KMS-11 (cell line): ENCODE data around the gene SHCBP1L.

Experiments
- H2AFZ ChIP-seq: fragments of 200-600 bp; sonication (generic); 2 replicates; pipeline ENCODE4 v1.6.1; 2016; ENCODE audit warnings: antibody characterized with exemption, mixed run types, low read depth
- H3K27ac ChIP-seq: fragments of 200-600 bp; sonication (generic); 2 replicates; pipeline ENCODE4 v1.6.1; 2016; ENCODE audit warnings: mild to moderate bottlenecking, mixed run types
- H3K27me3 ChIP-seq: fragments of 200-600 bp; sonication (generic); 2 replicates; pipeline ENCODE4 v1.6.1; 2017; ENCODE audit warnings: mild to moderate bottlenecking, low read depth, mixed run types, moderate library complexity; ENCODE audit not compliant: insufficient read depth
- H3K36me3 ChIP-seq: fragments of 200-600 bp; sonication (generic); 2 replicates; pipeline ENCODE4 v1.6.1; 2017; ENCODE audit warnings: mild to moderate bottlenecking, mixed run types; ENCODE audit not compliant: insufficient read depth
- H3K4me1 ChIP-seq: fragments of 200-600 bp; sonication (generic); 2 replicates; pipeline ENCODE4 v1.6.1; 2016; ENCODE audit warnings: mild to moderate bottlenecking, low read depth, mixed run types; ENCODE audit not compliant: poor library complexity, severe bottlenecking
- H3K4me2 ChIP-seq: fragments of 200-600 bp; sonication (generic); 2 replicates; pipeline ENCODE4 v1.7.0; 2016; ENCODE audit warnings: mild to moderate bottlenecking, mixed run types
- H3K4me3 ChIP-seq: fragments of 200-600 bp; sonication (generic); IDR thresholded peaks from 2 replicates; pipeline ENCODE4 v1.6.1; 2017; ENCODE audit warnings: low read depth, low read length, mixed read lengths; ENCODE audit not compliant: insufficient read depth
- H3K79me2 ChIP-seq: fragments of 200-600 bp; sonication (generic); 2 replicates; pipeline ENCODE4 v1.6.1; 2016; ENCODE audit warnings: low read depth, mixed run types; ENCODE audit not compliant: insufficient read depth
- H3K9ac ChIP-seq: fragments of 200-600 bp; sonication (generic); 2 replicates; pipeline ENCODE4 v1.6.1; 2016; ENCODE audit warnings: mild to moderate bottlenecking, mixed run types
- H4K20me1 ChIP-seq: fragments of 200-600 bp; sonication (generic); 2 replicates; pipeline ENCODE4 v1.6.1; 2016; ENCODE audit warnings: mild to moderate bottlenecking, mixed run types; ENCODE audit not compliant: insufficient read depth
- CTCF ChIP-seq: fragments of 200-600 bp; sonication (generic); conservative IDR thresholded peaks from 2 replicates; pipeline ENCODE4 v1.6.1; 2017; ENCODE audit warnings: low read depth, mild to moderate bottlenecking, antibody characterized with exemption, low read length, moderate library complexity, mixed read lengths

Gene SHCBP1L

DNA sequence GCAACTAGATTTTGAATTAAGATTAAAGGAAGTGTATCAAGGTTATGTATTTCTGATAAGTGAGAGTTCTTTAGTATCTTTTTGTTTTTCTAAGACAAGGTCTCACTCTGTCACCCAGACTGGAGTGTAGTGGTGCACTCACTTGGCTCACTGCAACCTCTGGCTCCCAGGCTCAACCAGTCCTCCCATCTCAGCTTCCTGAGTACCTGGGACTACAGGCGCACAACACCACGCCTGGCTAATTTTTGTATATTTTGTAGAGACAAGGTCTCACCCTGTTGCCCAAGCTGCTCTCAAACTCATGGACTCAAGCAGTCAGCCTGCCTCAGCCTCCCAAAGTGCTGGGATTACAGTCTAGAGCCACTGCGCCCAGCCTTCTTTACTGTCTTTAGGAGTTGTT, 80.1 kb downstream of the SHCBP1L start:
- Histone ChIP-seq H2AFZ (no peak overlapping the region), H3K27ac (no peak overlapping the region), H3K79me2 (no peaks in the 10 kb centered on the region; the same call in 1 of the 2 replicates), H3K36me3 (peaks cover 29% of the 10 kb centered on the region; the same call in 1 of the 2 replicates), H3K9ac (no peak overlapping the region), H3K4me2 (no peak overlapping the region), H3K4me3 (no peak overlapping the region), H3K4me1 (no peaks in the 10 kb centered on the region), H4K20me1 (no peaks in the 10 kb centered on the region), H3K27me3 (no peaks in the 10 kb centered on the region)
- no peak for TF ChIP-seq CTCF

GRCh38 chr1:182869241-182869666, 83.7 kb downstream of the SHCBP1L start:
- peak overlapping the region; percentile 6; the same call in 1 of the 2 replicates for H3K27ac ChIP-seq
- H3K9ac ChIP-seq, result no peak overlapping the region
- no peaks in the 10 kb centered on the region for H3K27me3 ChIP-seq
- H3K36me3 ChIP-seq, result peaks cover 23% of the 10 kb centered on the region; the same call in 1 of the 2 replicates
- H2AFZ ChIP-seq, result no peak overlapping the region
- TF ChIP-seq CTCF, result no peak
- H3K79me2 ChIP-seq, result no peaks in the 10 kb centered on the region; the same call in 1 of the 2 replicates
- H4K20me1 ChIP-seq, result no peaks in the 10 kb centered on the region; the same call in 1 of the 2 replicates
- H3K4me1 ChIP-seq, result no peaks in the 10 kb centered on the region
- H3K4me3 ChIP-seq, result no peak overlapping the region
- no peak overlapping the region for H3K4me2 ChIP-seq

DNA sequence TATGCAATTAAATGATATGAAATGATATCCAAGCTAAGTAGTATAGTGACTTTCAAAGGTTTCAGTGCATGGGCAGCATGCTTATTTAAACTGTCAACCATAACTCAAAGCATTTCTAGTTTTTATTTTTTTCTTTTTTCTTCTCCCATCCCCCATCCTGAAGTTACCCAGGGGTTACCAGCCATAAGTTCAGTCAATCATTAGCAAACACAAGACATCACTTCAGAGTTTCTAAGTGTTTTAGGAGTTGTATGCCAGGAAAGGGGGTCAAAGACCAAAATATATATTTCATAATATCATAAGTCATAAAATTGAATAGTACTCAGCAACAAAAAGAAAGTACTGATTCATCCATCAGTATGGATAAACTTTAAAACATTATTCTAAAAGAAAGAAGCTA, 85.1 kb downstream of the SHCBP1L start:
- no peak overlapping the region for H3K4me2 ChIP-seq
- no peak overlapping the region for H3K4me3 ChIP-seq
- no peak for TF ChIP-seq CTCF
- no peak overlapping the region for H2AFZ ChIP-seq
- no peaks in the 10 kb centered on the region for H3K27me3 ChIP-seq
- peaks cover under 1% of the 10 kb centered on the region; the same call in 1 of the 2 replicates for H3K79me2 ChIP-seq
- no peaks in the 10 kb centered on the region for H3K4me1 ChIP-seq
- H3K27ac ChIP-seq, result no peak overlapping the region
- no peaks in the 10 kb centered on the region; the same call in 1 of the 2 replicates for H4K20me1 ChIP-seq
- H3K9ac ChIP-seq, result no peak overlapping the region
- peaks cover 31% of the 10 kb centered on the region; the same call in 1 of the 2 replicates for H3K36me3 ChIP-seq

GRCh38 chr1:182863940-182864339, 89.0 kb downstream of the SHCBP1L start:
- TF ChIP-seq CTCF, result no peak
- Histone ChIP-seq H3K4me3 (no peak overlapping the region), H3K36me3 (peaks cover 64% of the 10 kb centered on the region; the same call in 1 of the 2 replicates), H2AFZ (no peak overlapping the region), H3K27me3 (no peaks in the 10 kb centered on the region), H3K27ac (no peak overlapping the region), H3K79me2 (peaks cover 12% of the 10 kb centered on the region; the same call in 1 of the 2 replicates), H3K4me2 (no peak overlapping the region), H3K4me1 (no peaks in the 10 kb centered on the region), H3K9ac (no peak overlapping the region), H4K20me1 (no peaks in the 10 kb centered on the region; the same call in none of the 2 replicates)
